HepG2 (cell line): ENCODE measurements around the gene CTDSP2. TPM values are rescaled to one million over a fixed set of nuclear protein-coding genes. Genes with fewer than 3 reads are reported as not detected.
A peak's percentile ranks its signal among the peaks of the same experiment; 100 is the strongest.

Experiments used
- CREM ChIP-seq, 2 experiments: sonication (generic) in 1 of 2; formaldehyde crosslinking in 1 of 2; IDR thresholded peaks; 2 replicates each; pipeline versions ENCODE4 v1.4.0 to v1.6.1; 2016 to 2020; ENCODE audit warnings: antibody characterized with exemption in 1 of 2, mild to moderate bottlenecking in 1 of 2, missing genetic modification reagents in 1 of 2
- EED ChIP-seq: sonication (generic); formaldehyde crosslinking; IDR thresholded peaks from 2 replicates; pipeline ENCODE4 v1.5.0; 2020; ENCODE audit warnings: mild to moderate bottlenecking, missing genetic modification reagents
- HOXA9 ChIP-seq: sonication (generic); formaldehyde crosslinking; IDR thresholded peaks from 2 replicates; pipeline ENCODE4 v1.8.1; 2022; ENCODE audit warnings: missing genetic modification reagents, mild to moderate bottlenecking, moderate library complexity, borderline replicate concordance
- MEIS1 ChIP-seq: sonication (generic); formaldehyde crosslinking; IDR thresholded peaks from 2 replicates; pipeline ENCODE4 v1.9.0; 2021; ENCODE audit warnings: mild to moderate bottlenecking, missing genetic modification reagents, moderate library complexity, borderline replicate concordance
- MXD4 ChIP-seq: IDR thresholded peaks from 2 replicates; pipeline ENCODE4 v1.6.1; 2016; ENCODE audit warnings: mild to moderate bottlenecking, missing biosample characterization, missing genetic modification reagents
- NR2F2 ChIP-seq: IDR thresholded peaks from 2 replicates; pipeline ENCODE4 v1.6.1; 2012; ENCODE audit warnings: low read depth, inconsistent platforms, borderline replicate concordance
- REST ChIP-seq, 2 experiments: IDR thresholded peaks; 2 replicates each; pipeline ENCODE4 v1.6.1; 2011 to 2012; ENCODE audit warnings: low read length in 2 of 2, borderline replicate concordance in 1 of 2, low read depth in 1 of 2, mild to moderate bottlenecking in 1 of 2, moderate library complexity in 1 of 2
- SRSF4 ChIP-seq: fragments of 200-400 bp; formaldehyde crosslinking; IDR thresholded peaks from one replicate; pipeline ENCODE4 v1.6.1; 2018; ENCODE audit warnings: mild to moderate bottlenecking, low read depth, low read length, moderate library complexity; ENCODE audit not compliant: poor library complexity, severe bottlenecking
- TFAP4 ChIP-seq: sonication (generic); IDR thresholded peaks from 2 replicates; pipeline ENCODE4 v1.6.1; 2016; ENCODE audit warnings: low read depth, borderline replicate concordance
- ZHX2 ChIP-seq, 2 experiments: sonication (generic) in 1 of 2; formaldehyde crosslinking in 1 of 2; IDR thresholded peaks; 2 replicates each; pipeline versions ENCODE4 v1.6.1 to v1.9.0; 2014 to 2022; ENCODE audit warnings: antibody characterized with exemption in 1 of 2, borderline replicate concordance in 1 of 2, inconsistent platforms in 1 of 2, low read depth in 1 of 2, missing genetic modification reagents in 1 of 2
- ZNF224 ChIP-seq: sonication (generic); formaldehyde crosslinking; IDR thresholded peaks from 2 replicates; pipeline ENCODE4 v1.5.0; 2020; ENCODE audit warnings: mild to moderate bottlenecking, missing genetic modification reagents
- ZNF230 ChIP-seq: sonication (generic); formaldehyde crosslinking; IDR thresholded peaks from 2 replicates; pipeline ENCODE4 v1.4.0; 2020; ENCODE audit warnings: mild to moderate bottlenecking, missing genetic modification reagents
- ZNF34 ChIP-seq: sonication (generic); formaldehyde crosslinking; IDR thresholded peaks from 2 replicates; pipeline ENCODE4 v1.4.0; 2020; ENCODE audit warnings: mild to moderate bottlenecking, missing genetic modification reagents, borderline replicate concordance
- polyA plus RNA-seq, 8 experiments: library from polyadenylated mRNA; depleted of rRNA in 3 of 8; stranded (reverse) in 7 of 8; unstranded in 1 of 8; fragments of >200 nt; fragmentation: Illumina TruSeq in 4 of 8; extraction: Trizol in 4 of 8; gene quantifications; 2 replicates each; pipeline versions ENCODE4 v1.2.1 to v1.2.3, GENCODE V29; 2011 to 2016; ENCODE audit warnings: low read depth in 4 of 8, missing spikeins in 1 of 8, mixed read lengths in 1 of 8; ENCODE audit not compliant: insufficient read depth in 1 of 8
- total RNA-seq, 5 experiments: library from RNA; depleted of rRNA; stranded (reverse); fragments of >200 nt; fragmentation: Illumina TruSeq; extraction: Trizol; gene quantifications; 2 replicates each; pipeline ENCODE4 v1.2.3, GENCODE V29; 2016; ENCODE audit warnings: low read depth in 1 of 5
- TF ChIP-seq, protein P1 (sequence below): sonication (generic); formaldehyde crosslinking; IDR thresholded peaks from 2 replicates; pipeline ENCODE4 v1.5.1; 2020; ENCODE audit warnings: missing genetic modification reagents, mild to moderate bottlenecking, borderline replicate concordance

CTDSP2 gene
- total and polyA plus RNA-seq, 2 of the 13 experiments (the other 11 are each of a cell fraction or from before 2014, with no cell fraction given) = 38.1 to 82.5 TPM

- peak; percentile 74; the same call in 1 of the 2 replicates for TF ChIP-seq ZHX2 (IDR thresholded peaks at IDR 0.05; ENCODE audit: low read depth)
- TF ChIP-seq ZHX2 (CRISPR knock-in tag; IDR thresholded peaks at IDR 0.05; ENCODE audit: borderline replicate concordance) = no peak
- peak; percentile 93 for TF ChIP-seq MXD4 (CRISPR knock-in tag)
- TF ChIP-seq TFAP4 = peak; percentile 35; the same call in 1 of the 2 replicates
- TF ChIP-seq ZNF224 = no peak
- peak; percentile 35; the same call in 1 of the 2 replicates for TF ChIP-seq ZNF34
- TF ChIP-seq REST (IDR thresholded peaks at IDR 0.05; ENCODE audit: borderline replicate concordance in 1 of 2, low read depth in 1 of 2, low read length in 2 of 2) = peak in 1 of 2 experiments; percentile 78; a peak in 2 of 4 replicates
- TF ChIP-seq ZNF230 (CRISPR knock-in tag) = peak; percentile 73; the same call in 1 of the 2 replicates
- no peak; the same call in 1 of the 2 replicates for TF ChIP-seq NR2F2
- TF ChIP-seq, protein P1, sequence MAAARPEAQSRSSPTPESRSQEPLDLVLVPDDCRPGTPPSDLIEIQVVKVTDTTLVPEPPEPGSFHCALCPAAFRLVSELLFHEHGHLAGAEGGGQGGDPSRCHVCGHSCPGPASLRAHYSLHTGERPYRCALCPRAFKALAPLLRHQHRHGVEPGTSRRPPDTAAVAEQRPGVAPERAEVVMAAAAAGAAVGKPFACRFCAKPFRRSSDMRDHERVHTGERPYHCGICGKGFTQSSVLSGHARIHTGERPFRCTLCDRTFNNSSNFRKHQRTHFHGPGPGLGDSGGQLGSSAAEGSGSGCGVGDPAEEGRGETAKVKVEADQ (CRISPR knock-in tag) = peak; percentile 91; the same call in 1 of the 2 replicates
- no peak for TF ChIP-seq MEIS1
- no peak for TF ChIP-seq SRSF4
- no peak for TF ChIP-seq HOXA9 (CRISPR knock-in tag)
- peak; percentile 93 for TF ChIP-seq CREM (IDR thresholded peaks at IDR 0.05)
- TF ChIP-seq CREM (CRISPR knock-in tag; IDR thresholded peaks at IDR 0.05) = no peak
- TF ChIP-seq EED (CRISPR knock-in tag) = no peak
Observed at GRCh38 chr12:57782608-57783465, 63.7 kb downstream of the CTDSP2 start, which contains the start of gene TSFM (continued).
